GM12878 (cell line): Measurements from ENCODE around the gene ATP5F1D. TPM values are rescaled to one million over a fixed set of nuclear protein-coding genes. Genes with fewer than 3 reads are reported as not detected.

Source experiments
- ATAC-seq: fragments of 200-7000 bp; cut with Tn5 transposase; 3 replicates; pipeline ENCODE4 v1.9.1; 2020; ENCODE audit warnings: mild to moderate bottlenecking, moderate library complexity
- BruUV-seq: library from RNA; stranded (reverse); fragments of 400-500 nt; replicated peaks from 2 replicates; lab custom pipeline; 2021; lab: Mats Ljungman, UMichigan
- CTCF ChIA-PET: fragments of 300-600 bp; sonication (Branson Sonifier 250); formaldehyde crosslinking; extraction: SDS; loops from one replicate; lab custom pipeline; 2021; ENCODE audit warnings: inconsistent platforms; lab: Yijun Ruan, JAX
- POLR2A ChIA-PET: fragments of 350-600 bp; formaldehyde crosslinking; extraction: SDS; loops from one replicate; lab custom pipeline; 2021; ENCODE audit warnings: inconsistent platforms; lab: Charles Lee
- RAD21 ChIA-PET: fragments of 300-600 bp; sonication (Branson Sonifier 250); formaldehyde crosslinking; loops from one replicate; lab custom pipeline; 2023; ENCODE audit warnings: antibody characterized with exemption; ENCODE audit not compliant: unreplicated experiment; lab: Charles Lee
- SMC1A ChIA-PET: fragments of 300-600 bp; sonication (Branson Sonifier 250); formaldehyde crosslinking; loops from one replicate; lab custom pipeline; 2023; ENCODE audit not compliant: unreplicated experiment, uncharacterized antibody; lab: Charles Lee
- DNase-seq: peaks from one replicate; pipeline ENCODE4 v3.0.0-alpha.2; 2011; ENCODE audit warnings: low read depth, low spot score
- FAIRE-seq: peaks from 3 replicates; lab custom pipeline; 2011; peaks lifted over from hg19 to GRCh38; lab: Jason Lieb, UNC
- H2AFZ ChIP-seq: 2 replicates; pipeline ENCODE4 v1.6.0; 2011; ENCODE audit warnings: low read depth, low read length, control low read depth; ENCODE audit not compliant: control insufficient read depth
- H3K27ac ChIP-seq: 2 replicates; pipeline ENCODE4 v1.5.1; 2011; ENCODE audit warnings: control low read depth; ENCODE audit not compliant: control insufficient read depth, insufficient read depth
- H3K27me3 ChIP-seq, 2 experiments: replicated peaks in 1 of 2; 2 replicates each; pipeline versions ENCODE4 v1.6.0 to v1.6.1; 2011; ENCODE audit warnings: low read length in 1 of 2; ENCODE audit not compliant: control insufficient read depth in 2 of 2, insufficient read depth in 2 of 2
- H3K36me3 ChIP-seq, 2 experiments: 2 replicates each; pipeline ENCODE4 v1.5.1; 2011; ENCODE audit warnings: low read length in 1 of 2; ENCODE audit not compliant: control insufficient read depth in 2 of 2, insufficient read depth in 2 of 2
- H3K4me1 ChIP-seq: 2 replicates; pipeline ENCODE4 v1.6.1; 2011; ENCODE audit warnings: mild to moderate bottlenecking, low read length, moderate library complexity, mixed read lengths; ENCODE audit not compliant: control insufficient read depth, insufficient read depth
- H3K4me2 ChIP-seq: 2 replicates; pipeline ENCODE4 v1.6.0; 2011; ENCODE audit warnings: control low read depth; ENCODE audit not compliant: control insufficient read depth, insufficient read depth
- H3K4me3 ChIP-seq: fragments of 200-600 bp; sonication (generic); 2 replicates; pipeline ENCODE4 v1.5.1; 2016
- H3K79me2 ChIP-seq: 2 replicates; pipeline ENCODE4 v1.6.0; 2011; ENCODE audit warnings: low read length; ENCODE audit not compliant: control insufficient read depth, insufficient read depth
- H3K9ac ChIP-seq: 2 replicates; pipeline ENCODE4 v1.8.0; 2011; ENCODE audit warnings: low read length, control low read depth, mixed read lengths; ENCODE audit not compliant: control insufficient read depth, insufficient read depth
- H3K9me3 ChIP-seq: replicated peaks from 3 replicates; pipeline ENCODE4 v1.5.1; 2011; ENCODE audit warnings: mild to moderate bottlenecking, low read length; ENCODE audit not compliant: control insufficient read depth, insufficient read depth
- H4K20me1 ChIP-seq: 2 replicates; pipeline ENCODE4 v1.6.0; 2011; ENCODE audit not compliant: control insufficient read depth, insufficient read depth
- BRCA1 ChIP-seq: IDR thresholded peaks from 2 replicates; pipeline ENCODE4 v1.6.1; 2011; ENCODE audit warnings: low read depth, low read length, improper control_type of control experiment
- E2F4 ChIP-seq: IDR thresholded peaks from 2 replicates; pipeline ENCODE4 v1.6.1; 2012; ENCODE audit warnings: low read depth, low read length, improper control_type of control experiment
- E4F1 ChIP-seq: fragments of 450-650 bp; IDR thresholded peaks from 2 replicates; pipeline ENCODE4 v1.6.1; 2018; ENCODE audit warnings: borderline replicate concordance, mild to moderate bottlenecking; ENCODE audit not compliant: partially characterized antibody
- EGR1 ChIP-seq, 2 experiments: IDR thresholded peaks; 1 replicate in 1 of 2; 2 replicates in 1 of 2; pipeline ENCODE4 v1.6.1; 2011 to 2012; ENCODE audit warnings: low read depth in 2 of 2, low read length in 2 of 2, borderline replicate concordance in 1 of 2, mild to moderate bottlenecking in 1 of 2, moderate library complexity in 1 of 2
- ESRRA ChIP-seq: IDR thresholded peaks from 2 replicates; pipeline ENCODE4 v1.6.1; 2012; ENCODE audit warnings: mild to moderate bottlenecking, low read length, improper control_type of control experiment
- ETV6 ChIP-seq, 2 experiments: fragments of 450-650 bp in 1 of 2; IDR thresholded peaks in 1 of 2; conservative IDR thresholded peaks in 1 of 2; 2 replicates each; pipeline ENCODE4 v1.6.1; 2014; ENCODE audit warnings: antibody characterized with exemption in 1 of 2, borderline replicate concordance in 1 of 2, low read depth in 1 of 2, mild to moderate bottlenecking in 1 of 2, moderate library complexity in 1 of 2
- MEF2A ChIP-seq: IDR thresholded peaks from 2 replicates; pipeline ENCODE4 v1.6.1; 2011; ENCODE audit warnings: low read depth, mild to moderate bottlenecking, low read length, moderate library complexity; ENCODE audit not compliant: insufficient read depth
- MEF2B ChIP-seq: fragments of 450-650 bp; IDR thresholded peaks from 2 replicates; pipeline ENCODE4 v1.6.1; 2018; ENCODE audit warnings: mild to moderate bottlenecking, moderate library complexity; ENCODE audit not compliant: partially characterized antibody, poor library complexity, severe bottlenecking
- PAX5 ChIP-seq: IDR thresholded peaks from 2 replicates; pipeline ENCODE4 v1.6.1; 2011; ENCODE audit warnings: low read depth, low read length, borderline replicate concordance
- SKIL ChIP-seq: fragments of 450-650 bp; IDR thresholded peaks from 2 replicates; pipeline ENCODE4 v1.6.1; 2017; ENCODE audit warnings: mild to moderate bottlenecking, low read depth, inconsistent platforms; ENCODE audit not compliant: poor library complexity, severe bottlenecking
- SMAD5 ChIP-seq: IDR thresholded peaks from 2 replicates; pipeline ENCODE4 v1.6.1; 2016; ENCODE audit warnings: antibody characterized with exemption, low read depth
- SMARCA5 ChIP-seq: fragments of 450-650 bp; IDR thresholded peaks from 2 replicates; pipeline ENCODE4 v1.6.1; 2017; ENCODE audit warnings: mild to moderate bottlenecking
- SP1 ChIP-seq: IDR thresholded peaks from one replicate; pipeline ENCODE4 v1.6.1; 2011; ENCODE audit warnings: low read depth, low read length
- SUPT20H ChIP-seq: IDR thresholded peaks from 2 replicates; pipeline ENCODE4 v1.6.1; 2011; ENCODE audit warnings: low read depth, mild to moderate bottlenecking, low read length, moderate library complexity, borderline replicate concordance; ENCODE audit not compliant: control insufficient read depth
- ZBED1 ChIP-seq: IDR thresholded peaks from 2 replicates; pipeline ENCODE4 v1.6.1; 2016; ENCODE audit warnings: borderline replicate concordance
- ZNF207 ChIP-seq: fragments of 450-650 bp; IDR thresholded peaks from 2 replicates; pipeline ENCODE4 v1.6.1; 2014; ENCODE audit warnings: antibody characterized with exemption, mild to moderate bottlenecking, borderline replicate concordance
- WGBS: methylation state at CpG from one replicate; pipeline ENCODE4 v1.1.6; 2016; ENCODE audit warnings: low lambda C conversion rate; ENCODE audit not compliant: insufficient replicate concordance, insufficient coverage; ENCODE audit errors: missing lambda C conversion rate; 5-methylcytosine and 5-hydroxymethylcytosine counted together
- in situ Hi-C: fragments of 300-500 bp; cut with MboI; formaldehyde crosslinking; loops from 9 replicates; pipeline ENCODE4 v1.14.3; 2018; ENCODE audit warnings: mixed read lengths
- intact Hi-C: fragments of 100-400 bp; cut with micrococcal nuclease; formaldehyde crosslinking; loops from one replicate; pipeline ENCODE4 v1.14.2; 2022; ENCODE audit not compliant: unreplicated experiment
- polyA plus RNA-seq, 11 experiments: library from polyadenylated mRNA; depleted of rRNA in 4 of 11; unstranded in 6 of 11; stranded (reverse) in 5 of 11; fragments of >200 nt; fragmentation: Nextera tagmentation in 4 of 11; fragmentation: Illumina TruSeq in 1 of 11; extraction: Ambion mirVana in 4 of 11; extraction: Trizol in 1 of 11; gene quantifications; 1 replicate in 1 of 11; 2 replicates in 10 of 11; pipeline versions ENCODE4 v1.2.1 to v1.2.3, GENCODE V29; 2011 to 2016; ENCODE audit warnings: inconsistent platforms in 2 of 11, missing spikeins in 2 of 11, low read depth in 1 of 11
- total RNA-seq, 4 experiments: library from RNA; depleted of rRNA in 3 of 4; stranded (reverse); fragments of >200 nt in 3 of 4; fragmentation: Illumina TruSeq in 1 of 4; extraction: Trizol in 1 of 4; gene quantifications; 2 replicates each; pipeline versions ENCODE4 v1.2.1 to v1.2.3, GENCODE V29; 2013 to 2021

Gene ATP5F1D
- total and polyA plus RNA-seq, 10 of the 15 experiments (the other 5 are each of a cell fraction or from before 2014, with no cell fraction given) = 7.2 to 357 (median 49.5) TPM

GRCh38 chr19:1262623-1263123 is 21.1 kb downstream of the ATP5F1D start (continued):
- TF ChIP-seq ESRRA (no peak), ZBED1 (no peak), SMARCA5 (no peak), MEF2B (peak; percentile 16), EGR1 (IDR thresholded peaks at IDR 0.05; ENCODE audit: borderline replicate concordance in 1 of 2, low read depth in 2 of 2, low read length in 2 of 2) (peak in 1 of 2 experiments; percentile 71; a peak in 1 of 3 replicates), E4F1 (no peak), ZNF207 (no peak), BRCA1 (no peak)

GRCh38 chr19:1263188-1263587 is 21.6 kb downstream of the ATP5F1D start:
- H3K27ac ChIP-seq = peak overlapping the region; percentile 43
- no peak overlapping the region for H2AFZ ChIP-seq
- no peaks in the 10 kb centered on the region for H3K9me3 ChIP-seq
- no peak overlapping the region for H3K9ac ChIP-seq
- ATAC-seq = no peak
- CTCF ChIA-PET = interaction anchor here (1.5 to 7.2 kb wide), 2 partner anchors 10 to 20 kb away, joined by 11 to 363 read pairs; partner anchors contain the start of gene ATP5F1D
- in situ Hi-C loops = loop anchor here (10.0 kb wide), 1 partner anchor 822 kb away; no protein-coding TSS in a partner anchor
- peak overlapping the region; percentile 92; the same call in 1 of the 2 replicates for H3K4me3 ChIP-seq
- POLR2A ChIA-PET = interaction anchor here (0.8 to 8.7 kb wide), 5 partner anchors 10 to 196 kb away, joined by 3 to 184 read pairs (median 11); partner anchors contain the start of genes ARHGAP45 and ATP5F1D
- WGBS = 12% methylated on average over 5 of the region's 5 CpGs
- H3K4me1 ChIP-seq = peaks cover 60% of the 10 kb centered on the region
- no peak for FAIRE-seq
- H3K4me2 ChIP-seq = peak overlapping the region; percentile 97
- no peak for DNase-seq
- intact Hi-C loops = no loop called here
- RAD21 ChIA-PET = interaction anchor here (3.8 kb wide), 1 partner anchor 19 kb away, joined by 24 read pairs; no protein-coding TSS in a partner anchor
- no peaks in the 10 kb centered on the region for H4K20me1 ChIP-seq
- no peaks in the 10 kb centered on the region for H3K36me3 ChIP-seq
- H3K27me3 ChIP-seq = no peaks in the 10 kb centered on the region
- BruUV-seq = no TSS peak
- peaks cover 31% of the 10 kb centered on the region for H3K79me2 ChIP-seq
- SMC1A ChIA-PET = interaction anchor here (7.3 kb wide), 1 partner anchor 19 kb away, joined by 172 read pairs; the partner anchor contains the start of gene ATP5F1D
- TF ChIP-seq E2F4 = no peak
- no peak for TF ChIP-seq SUPT20H
- peak; percentile 99 for TF ChIP-seq PAX5
- TF ChIP-seq MEF2A = 0 out of 2 replicates have a peak, but pooled peaks have one; percentile 31
- TF ChIP-seq SP1 = peak; percentile 36
- TF ChIP-seq SKIL = peak; percentile 16
- no peak for TF ChIP-seq ETV6 (conservative IDR thresholded peaks at IDR 0.05 in 1 of 2, IDR thresholded peaks at IDR 0.05 in 1 of 2; ENCODE audit: borderline replicate concordance in 1 of 2, low read depth in 1 of 2)
- no peak for TF ChIP-seq SMAD5
